Measurements from ENCODE around the gene PPP1R18.

Gene PPP1R18

DNA sequence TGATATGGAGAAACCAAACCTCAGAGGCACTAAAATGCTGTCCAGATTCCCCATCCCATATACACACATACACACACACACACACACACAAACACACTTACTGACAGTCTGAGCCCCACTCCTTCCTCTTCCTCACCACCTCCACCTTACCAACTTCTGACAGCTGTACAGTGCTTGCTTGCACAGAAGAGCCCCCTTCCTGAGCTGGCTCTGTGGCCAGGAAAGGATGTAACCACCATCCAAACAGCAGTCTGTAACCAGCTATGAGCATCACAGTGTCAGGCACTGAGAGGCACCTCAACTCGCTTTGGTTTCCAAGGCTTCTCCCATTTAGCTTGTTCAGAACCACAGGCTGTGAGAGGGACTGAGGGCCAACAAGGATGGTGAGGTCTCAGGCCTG is 45.4 kb downstream of the PPP1R18 start:
- Histone ChIP-seq H3K27me3 (replicated peaks) (no peaks in the 10 kb centered on the region), H3K27ac (no peak overlapping the region), H3K36me3 (replicated peaks) (peaks cover 20% of the 10 kb centered on the region), H3K4me3 (ENCODE audit: low read depth, low read length) (no peak overlapping the region)
- in situ Hi-C loops (cut with HindIII; ENCODE audit: low pct_ligation_motif_present, low sequenced_read_pairs) = no loop called here
- no peak for DNase-seq
- TF ChIP-seq, protein P1, sequence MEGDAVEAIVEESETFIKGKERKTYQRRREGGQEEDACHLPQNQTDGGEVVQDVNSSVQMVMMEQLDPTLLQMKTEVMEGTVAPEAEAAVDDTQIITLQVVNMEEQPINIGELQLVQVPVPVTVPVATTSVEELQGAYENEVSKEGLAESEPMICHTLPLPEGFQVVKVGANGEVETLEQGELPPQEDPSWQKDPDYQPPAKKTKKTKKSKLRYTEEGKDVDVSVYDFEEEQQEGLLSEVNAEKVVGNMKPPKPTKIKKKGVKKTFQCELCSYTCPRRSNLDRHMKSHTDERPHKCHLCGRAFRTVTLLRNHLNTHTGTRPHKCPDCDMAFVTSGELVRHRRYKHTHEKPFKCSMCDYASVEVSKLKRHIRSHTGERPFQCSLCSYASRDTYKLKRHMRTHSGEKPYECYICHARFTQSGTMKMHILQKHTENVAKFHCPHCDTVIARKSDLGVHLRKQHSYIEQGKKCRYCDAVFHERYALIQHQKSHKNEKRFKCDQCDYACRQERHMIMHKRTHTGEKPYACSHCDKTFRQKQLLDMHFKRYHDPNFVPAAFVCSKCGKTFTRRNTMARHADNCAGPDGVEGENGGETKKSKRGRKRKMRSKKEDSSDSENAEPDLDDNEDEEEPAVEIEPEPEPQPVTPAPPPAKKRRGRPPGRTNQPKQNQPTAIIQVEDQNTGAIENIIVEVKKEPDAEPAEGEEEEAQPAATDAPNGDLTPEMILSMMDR (IDR thresholded peaks at IDR 0.05; ENCODE audit: low read depth, low read length, missing control alignments) = no peak

GRCh38 chr6:30640481-30640880 is 46.0 kb downstream of the PPP1R18 start:
- no peaks in the 10 kb centered on the region for H3K27me3 ChIP-seq (replicated peaks)
- peaks cover 20% of the 10 kb centered on the region for H3K36me3 ChIP-seq (replicated peaks)
- DNase-seq = no peak
- TF ChIP-seq, protein P1 (IDR thresholded peaks at IDR 0.05; ENCODE audit: low read depth, low read length, missing control alignments) = no peak
- in situ Hi-C loops (cut with HindIII; ENCODE audit: low pct_ligation_motif_present, low sequenced_read_pairs) = no loop called here
- H3K4me3 ChIP-seq (ENCODE audit: low read depth, low read length) = no peak overlapping the region
- H3K27ac ChIP-seq = no peak overlapping the region

DNA sequence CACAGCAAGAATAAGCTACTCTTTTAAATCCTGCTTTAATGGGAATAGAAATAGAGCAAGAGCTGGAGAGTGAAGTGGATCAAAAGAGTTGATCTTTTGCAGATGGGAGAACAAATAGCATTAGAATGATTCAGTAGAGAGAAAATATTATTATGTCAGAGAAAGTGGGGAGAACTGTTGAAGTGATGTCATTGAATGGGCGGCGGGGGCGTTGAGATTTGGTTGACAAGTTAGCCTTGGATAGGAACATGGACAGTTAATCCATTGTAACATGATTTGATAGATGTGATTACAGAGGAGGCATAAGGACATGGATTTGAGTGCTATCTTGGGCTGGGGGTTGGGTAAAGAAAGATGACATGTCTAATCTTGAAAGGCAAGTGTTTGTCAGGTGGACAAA is 50.6 kb downstream of the PPP1R18 start:
- TF ChIP-seq, protein P1 (IDR thresholded peaks at IDR 0.05; ENCODE audit: low read depth, low read length, missing control alignments) = no peak
- no peak overlapping the region for H3K4me3 ChIP-seq (ENCODE audit: low read depth, low read length)
- no peak for DNase-seq
- H3K27ac ChIP-seq = no peak overlapping the region
- in situ Hi-C loops (cut with HindIII; ENCODE audit: low pct_ligation_motif_present, low sequenced_read_pairs) = no loop called here
- peaks cover 21% of the 10 kb centered on the region for H3K36me3 ChIP-seq (replicated peaks)
- H3K27me3 ChIP-seq (replicated peaks) = no peaks in the 10 kb centered on the region

GRCh38 chr6:30626484-30627366 is 59.7 kb downstream of the PPP1R18 start, which contains the start of gene ATAT1:
Gene ATAT1 (plus strand): TSS chr6:30626874.
- peaks cover 29% of the 10 kb centered on the region for H3K36me3 ChIP-seq (replicated peaks)
- peak; percentile 78 for DNase-seq
- in situ Hi-C loops (cut with HindIII; ENCODE audit: low pct_ligation_motif_present, low sequenced_read_pairs) = no loop called here

More at GRCh38 chr6:30626484-30627366, 59.7 kb downstream of the PPP1R18 start, which contains the start of gene ATAT1:
- H3K27ac ChIP-seq = peak within 1 kb of the TSS; percentile 77
- TF ChIP-seq, protein P1 (IDR thresholded peaks at IDR 0.05; ENCODE audit: low read depth, low read length, missing control alignments) = peak; percentile 65
- H3K4me3 ChIP-seq (ENCODE audit: low read depth, low read length) = peak within 1 kb of the TSS; percentile 78
- H3K27me3 ChIP-seq (replicated peaks) = no peaks in the 10 kb centered on the region
